ENCODE measurements around the gene DNAJC7.

GRCh38 chr17:41977991-41978390 is 39.2 kb downstream of the DNAJC7 start:
- TF ChIP-seq, protein P1, sequence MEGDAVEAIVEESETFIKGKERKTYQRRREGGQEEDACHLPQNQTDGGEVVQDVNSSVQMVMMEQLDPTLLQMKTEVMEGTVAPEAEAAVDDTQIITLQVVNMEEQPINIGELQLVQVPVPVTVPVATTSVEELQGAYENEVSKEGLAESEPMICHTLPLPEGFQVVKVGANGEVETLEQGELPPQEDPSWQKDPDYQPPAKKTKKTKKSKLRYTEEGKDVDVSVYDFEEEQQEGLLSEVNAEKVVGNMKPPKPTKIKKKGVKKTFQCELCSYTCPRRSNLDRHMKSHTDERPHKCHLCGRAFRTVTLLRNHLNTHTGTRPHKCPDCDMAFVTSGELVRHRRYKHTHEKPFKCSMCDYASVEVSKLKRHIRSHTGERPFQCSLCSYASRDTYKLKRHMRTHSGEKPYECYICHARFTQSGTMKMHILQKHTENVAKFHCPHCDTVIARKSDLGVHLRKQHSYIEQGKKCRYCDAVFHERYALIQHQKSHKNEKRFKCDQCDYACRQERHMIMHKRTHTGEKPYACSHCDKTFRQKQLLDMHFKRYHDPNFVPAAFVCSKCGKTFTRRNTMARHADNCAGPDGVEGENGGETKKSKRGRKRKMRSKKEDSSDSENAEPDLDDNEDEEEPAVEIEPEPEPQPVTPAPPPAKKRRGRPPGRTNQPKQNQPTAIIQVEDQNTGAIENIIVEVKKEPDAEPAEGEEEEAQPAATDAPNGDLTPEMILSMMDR (IDR thresholded peaks at IDR 0.05) = no peak
- no peak for TF ChIP-seq POLR2A (IDR thresholded peaks at IDR 0.05)
